K562 (cell line): Measurements from ENCODE around the gene PPAN. TPM values are rescaled to one million over a fixed set of nuclear protein-coding genes. Genes with fewer than 3 reads are reported as not detected.

Source experiments
- ATAC-seq: fragments of 200-7000 bp; cut with Tn5 transposase; 3 replicates; pipeline ENCODE4 v1.9.1; 2020; ENCODE audit warnings: moderate library complexity
- BruUV-seq: library from RNA; stranded (reverse); fragments of 400-500 nt; replicated peaks from 2 replicates; lab custom pipeline; 2021; lab: Mats Ljungman, UMichigan
- CTCF ChIA-PET: fragments of 300-600 bp; formaldehyde crosslinking; extraction: SDS; loops from one replicate; lab custom pipeline; 2021; ENCODE audit warnings: low intra/inter-chr PET ratio; lab: Yijun Ruan, JAX
- POLR2A ChIA-PET: fragments of 300-600, 350-650 bp; sonication (Branson Sonifier 250); formaldehyde crosslinking; extraction: SDS; loops from one replicate; lab custom pipeline; 2021; ENCODE audit warnings: antibody characterized with exemption, inconsistent platforms; lab: Yijun Ruan, JAX
- DNase-seq, 4 experiments: peaks; one replicate each; pipeline versions ENCODE4 v3.0.0 to v3.0.0-alpha.2; 2011 to 2018; ENCODE audit warnings: low spot score in 3 of 4, mixed read lengths in 3 of 4; ENCODE audit errors: extremely low read depth in 1 of 4
- FAIRE-seq: peaks from 2 replicates; lab custom pipeline; 2011; peaks lifted over from hg19 to GRCh38; lab: Jason Lieb, UNC
- H2AFZ ChIP-seq: 2 replicates; pipeline ENCODE4 v1.6.0; 2011; ENCODE audit warnings: low read depth, low read length, control low read depth, inconsistent platforms
- H3K27ac ChIP-seq: fragments of 200-600 bp; 3 replicates; pipeline ENCODE4 v1.8.0; 2011; ENCODE audit warnings: low read depth, mild to moderate bottlenecking, control low read depth, inconsistent platforms, low read length, moderate library complexity, mixed read lengths; ENCODE audit errors: extremely low read depth
- H3K27me3 ChIP-seq, 2 experiments: fragments of 300-600 bp in 1 of 2; 2 replicates in 1 of 2; 3 replicates in 1 of 2; pipeline versions ENCODE4 v1.6.0 to v1.8.0; 2011; ENCODE audit warnings: inconsistent platforms in 2 of 2, low read length in 2 of 2, mild to moderate bottlenecking in 1 of 2, mixed read lengths in 1 of 2, moderate library complexity in 1 of 2; ENCODE audit not compliant: control insufficient read depth in 2 of 2, insufficient read depth in 2 of 2
- H3K36me3 ChIP-seq: fragments of 300-600 bp; 3 replicates; pipeline ENCODE4 v1.8.0; 2011; ENCODE audit warnings: mild to moderate bottlenecking, low read length, inconsistent platforms; ENCODE audit not compliant: control insufficient read depth, insufficient read depth
- H3K4me1 ChIP-seq, 2 experiments: fragments of 200-600 bp in 1 of 2; replicated peaks in 1 of 2; 2 replicates in 1 of 2; 3 replicates in 1 of 2; pipeline versions ENCODE4 v1.5.1 to v1.8.0; 2011; ENCODE audit warnings: inconsistent platforms in 2 of 2, low read length in 2 of 2, mild to moderate bottlenecking in 1 of 2, mixed read lengths in 1 of 2, moderate library complexity in 1 of 2; ENCODE audit not compliant: control insufficient read depth in 2 of 2, insufficient read depth in 2 of 2
- H3K4me2 ChIP-seq: 2 replicates; pipeline ENCODE4 v1.6.1; 2011; ENCODE audit warnings: low read length, control low read depth, inconsistent platforms, mixed read lengths; ENCODE audit not compliant: insufficient read depth
- H3K4me3 ChIP-seq: fragments of 200-600 bp; sonication (generic), shearing (Covaris generic); 2 replicates; pipeline ENCODE4 v1.5.1; 2016; ENCODE audit warnings: control low read depth, inconsistent platforms
- H3K79me2 ChIP-seq: fragments of 200-600 bp; 3 replicates; pipeline ENCODE4 v1.8.0; 2011; ENCODE audit warnings: low read length, inconsistent platforms; ENCODE audit not compliant: control insufficient read depth, insufficient read depth
- H3K9ac ChIP-seq, 2 experiments: 2 replicates each; pipeline versions ENCODE4 v1.6.0 to v1.6.1; 2011; ENCODE audit warnings: low read depth in 2 of 2, low read length in 2 of 2, control low read depth in 1 of 2, inconsistent platforms in 1 of 2, mild to moderate bottlenecking in 1 of 2, mixed read lengths in 1 of 2; ENCODE audit not compliant: insufficient read depth in 1 of 2
- H3K9me1 ChIP-seq: one replicate; pipeline ENCODE4 v1.6.0; 2011; ENCODE audit warnings: inconsistent platforms, mild to moderate bottlenecking, low read length, moderate library complexity; ENCODE audit not compliant: control insufficient read depth, insufficient read depth
- H3K9me3 ChIP-seq: replicated peaks from 2 replicates; pipeline ENCODE4 v1.5.1; 2011; ENCODE audit warnings: low read depth, low read length, inconsistent platforms; ENCODE audit not compliant: control insufficient read depth, insufficient read depth
- H4K20me1 ChIP-seq: replicated peaks from 2 replicates; pipeline ENCODE4 v1.6.1; 2011; ENCODE audit warnings: low read length, inconsistent platforms, mixed read lengths; ENCODE audit not compliant: control insufficient read depth, insufficient read depth
- BCL6 ChIP-seq: fragments of 250-450 bp; sonication (Bioruptor Pico); IDR thresholded peaks from 2 replicates; pipeline ENCODE4 v1.4.0; 2020
- CEBPB ChIP-seq: fragments of 450-650 bp; IDR thresholded peaks from 2 replicates; pipeline ENCODE4 v1.6.1; 2016; ENCODE audit warnings: missing genetic modification characterization, missing compliant biosample characterization
- ERF ChIP-seq: fragments of 450-650 bp; formaldehyde crosslinking; IDR thresholded peaks from 2 replicates; pipeline ENCODE4 v1.4.0; 2020; ENCODE audit warnings: mild to moderate bottlenecking, mixed read lengths
- KLF1 ChIP-seq: fragments of 450-650 bp; IDR thresholded peaks from 2 replicates; pipeline ENCODE4 v1.6.1; 2016; ENCODE audit warnings: missing genetic modification characterization, missing compliant biosample characterization
- MCM3 ChIP-seq: fragments of 450-650 bp; IDR thresholded peaks from 2 replicates; pipeline ENCODE4 v1.6.1; 2016
- MTA3 ChIP-seq: fragments of 450-650 bp; formaldehyde crosslinking; IDR thresholded peaks from 2 replicates; pipeline ENCODE4 v1.6.1; 2017; ENCODE audit warnings: mild to moderate bottlenecking, borderline replicate concordance
- NFXL1 ChIP-seq: fragments of 450-650 bp; formaldehyde crosslinking; IDR thresholded peaks from 2 replicates; pipeline ENCODE4 v1.4.0; 2021; ENCODE audit warnings: mild to moderate bottlenecking
- NR2C1 ChIP-seq, 2 experiments: fragments of 450-650 bp; IDR thresholded peaks; 2 replicates each; pipeline ENCODE4 v1.6.1; 2017; ENCODE audit warnings: mild to moderate bottlenecking in 2 of 2, antibody characterized with exemption in 1 of 2, inconsistent platforms in 1 of 2, missing compliant biosample characterization in 1 of 2, missing genetic modification characterization in 1 of 2
- PRMT5 ChIP-seq: sonication (generic); formaldehyde crosslinking; IDR thresholded peaks from 2 replicates; pipeline ENCODE4 v1.5.0; 2020; ENCODE audit warnings: missing genetic modification reagents
- SMARCA4 ChIP-seq: fragments of 450-650 bp; IDR thresholded peaks from 2 replicates; pipeline ENCODE4 v1.6.1; 2016
- TAF15 ChIP-seq: fragments of 200-400 bp; formaldehyde crosslinking; IDR thresholded peaks from 2 replicates; pipeline ENCODE4 v1.6.1; 2017; ENCODE audit warnings: mild to moderate bottlenecking, low read depth, low read length, moderate library complexity
- ZNF766 ChIP-seq: fragments of 200-800 bp; sonication (Bioruptor generic); conservative IDR thresholded peaks from 2 replicates; pipeline ENCODE4 v1.6.1; 2016; ENCODE audit warnings: missing genetic modification characterization, missing compliant biosample characterization
- WGBS: fragments of 100-300 bp; shearing (Covaris generic); methylation state at CpG from one replicate; pipeline ENCODE4 v1.1.6; 2016; ENCODE audit warnings: low coverage, mixed read lengths; ENCODE audit not compliant: insufficient coverage; ENCODE audit errors: missing lambda C conversion rate; 5-methylcytosine and 5-hydroxymethylcytosine counted together
- in situ Hi-C: fragments of 300-500 bp; cut with MboI; formaldehyde crosslinking; loops from 4 replicates; pipeline ENCODE4 v1.15.0; 2018; ENCODE audit warnings: inconsistent platforms, mixed read lengths
- intact Hi-C: fragments of 100-400 bp; cut with micrococcal nuclease; formaldehyde crosslinking; loops from 2 replicates; pipeline ENCODE4 v1.14.2; 2022
- polyA plus RNA-seq, 8 experiments: library from polyadenylated mRNA; depleted of rRNA in 4 of 8; stranded (reverse) in 5 of 8; unstranded in 3 of 8; fragments of >200 nt; fragmentation: Nextera tagmentation in 2 of 8; fragmentation: Illumina TruSeq in 1 of 8; extraction: Ambion mirVana in 2 of 8; extraction: Trizol in 1 of 8; gene quantifications; 2 replicates each; pipeline versions ENCODE4 v1.2.1 to v1.2.3, GENCODE V29; 2011 to 2014; ENCODE audit warnings: inconsistent platforms in 1 of 8, missing spikeins in 1 of 8
- total RNA-seq, 7 experiments: library from RNA; depleted of rRNA in 6 of 7; stranded (reverse); fragments of >200 nt in 6 of 7; fragmentation: Illumina TruSeq in 2 of 7; extraction: Trizol in 2 of 7; gene quantifications; 2 replicates each; pipeline versions ENCODE4 v1.2.1 to v1.2.3, GENCODE V29; 2011 to 2021; ENCODE audit warnings: low replicate concordance in 1 of 7
- TF ChIP-seq, protein P1 (sequence below), 2 experiments: fragments of 450-650 bp; IDR thresholded peaks; 2 replicates each; pipeline ENCODE4 v1.6.1; 2016; ENCODE audit warnings: mild to moderate bottlenecking in 2 of 2, borderline replicate concordance in 1 of 2, low read depth in 1 of 2, moderate library complexity in 1 of 2
- TF ChIP-seq, protein P2 (sequence below): sonication (generic); formaldehyde crosslinking; IDR thresholded peaks from 2 replicates; pipeline ENCODE4 v1.8.0; 2022; ENCODE audit warnings: missing genetic modification reagents, mild to moderate bottlenecking, borderline replicate concordance

PPAN gene
- total and polyA plus RNA-seq, 9 of the 15 experiments (the other 6 are each of a cell fraction or from before 2014, with no cell fraction given) = 2.2 to 129 (median 59.1) TPM

DNA sequence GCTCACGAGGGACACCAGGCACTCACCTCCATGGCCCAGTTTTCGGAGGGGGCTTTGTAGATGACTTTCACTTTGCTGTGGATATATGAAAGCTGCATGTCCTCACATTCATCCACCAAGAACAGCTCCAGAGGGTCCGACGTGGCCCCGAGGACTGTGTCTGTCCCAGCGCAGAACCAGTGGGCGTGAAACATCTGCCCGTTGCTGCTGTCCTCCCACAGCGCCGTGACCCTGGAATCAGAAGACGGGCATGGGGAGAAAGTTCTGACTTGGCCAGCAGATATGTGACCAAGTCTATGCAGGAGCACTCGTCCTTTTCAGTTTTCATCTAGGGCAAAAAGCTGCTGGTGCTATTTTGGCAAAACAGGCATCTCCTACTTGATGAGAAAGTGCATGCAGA is 43.3 kb downstream of the PPAN start:
- Histone ChIP-seq H3K9me1 (no peaks in the 10 kb centered on the region), H4K20me1 (no peaks in the 10 kb centered on the region; the same call in 1 of the 2 replicates), H3K4me3 (no peak overlapping the region), H3K79me2 (no peaks in the 10 kb centered on the region), H2AFZ (no peak overlapping the region), H3K4me1 (no peaks in the 10 kb centered on the region), H3K9me3 (no peaks in the 10 kb centered on the region), H3K9ac (no peak overlapping the region), H3K27me3 (no peaks in the 10 kb centered on the region), H3K4me2 (no peak overlapping the region), H3K36me3 (peaks cover 92% of the 10 kb centered on the region), H3K27ac (no peak overlapping the region)
- FAIRE-seq = no peak
- DNase-seq = no peak
- intact Hi-C loops = no loop called here
- CTCF ChIA-PET = no interaction called here
- ATAC-seq = no peak
- in situ Hi-C loops = no loop called here
- BruUV-seq = no TSS peak
- 97% methylated on average over 12 of the region's 12 CpGs for WGBS
- POLR2A ChIA-PET = interaction anchor here (0.8 to 0.9 kb wide), 2 partner anchors 12 to 45 kb away, joined by 3 read pairs; partner anchors contain the start of gene DNMT1
- TF ChIP-seq, protein P1, sequence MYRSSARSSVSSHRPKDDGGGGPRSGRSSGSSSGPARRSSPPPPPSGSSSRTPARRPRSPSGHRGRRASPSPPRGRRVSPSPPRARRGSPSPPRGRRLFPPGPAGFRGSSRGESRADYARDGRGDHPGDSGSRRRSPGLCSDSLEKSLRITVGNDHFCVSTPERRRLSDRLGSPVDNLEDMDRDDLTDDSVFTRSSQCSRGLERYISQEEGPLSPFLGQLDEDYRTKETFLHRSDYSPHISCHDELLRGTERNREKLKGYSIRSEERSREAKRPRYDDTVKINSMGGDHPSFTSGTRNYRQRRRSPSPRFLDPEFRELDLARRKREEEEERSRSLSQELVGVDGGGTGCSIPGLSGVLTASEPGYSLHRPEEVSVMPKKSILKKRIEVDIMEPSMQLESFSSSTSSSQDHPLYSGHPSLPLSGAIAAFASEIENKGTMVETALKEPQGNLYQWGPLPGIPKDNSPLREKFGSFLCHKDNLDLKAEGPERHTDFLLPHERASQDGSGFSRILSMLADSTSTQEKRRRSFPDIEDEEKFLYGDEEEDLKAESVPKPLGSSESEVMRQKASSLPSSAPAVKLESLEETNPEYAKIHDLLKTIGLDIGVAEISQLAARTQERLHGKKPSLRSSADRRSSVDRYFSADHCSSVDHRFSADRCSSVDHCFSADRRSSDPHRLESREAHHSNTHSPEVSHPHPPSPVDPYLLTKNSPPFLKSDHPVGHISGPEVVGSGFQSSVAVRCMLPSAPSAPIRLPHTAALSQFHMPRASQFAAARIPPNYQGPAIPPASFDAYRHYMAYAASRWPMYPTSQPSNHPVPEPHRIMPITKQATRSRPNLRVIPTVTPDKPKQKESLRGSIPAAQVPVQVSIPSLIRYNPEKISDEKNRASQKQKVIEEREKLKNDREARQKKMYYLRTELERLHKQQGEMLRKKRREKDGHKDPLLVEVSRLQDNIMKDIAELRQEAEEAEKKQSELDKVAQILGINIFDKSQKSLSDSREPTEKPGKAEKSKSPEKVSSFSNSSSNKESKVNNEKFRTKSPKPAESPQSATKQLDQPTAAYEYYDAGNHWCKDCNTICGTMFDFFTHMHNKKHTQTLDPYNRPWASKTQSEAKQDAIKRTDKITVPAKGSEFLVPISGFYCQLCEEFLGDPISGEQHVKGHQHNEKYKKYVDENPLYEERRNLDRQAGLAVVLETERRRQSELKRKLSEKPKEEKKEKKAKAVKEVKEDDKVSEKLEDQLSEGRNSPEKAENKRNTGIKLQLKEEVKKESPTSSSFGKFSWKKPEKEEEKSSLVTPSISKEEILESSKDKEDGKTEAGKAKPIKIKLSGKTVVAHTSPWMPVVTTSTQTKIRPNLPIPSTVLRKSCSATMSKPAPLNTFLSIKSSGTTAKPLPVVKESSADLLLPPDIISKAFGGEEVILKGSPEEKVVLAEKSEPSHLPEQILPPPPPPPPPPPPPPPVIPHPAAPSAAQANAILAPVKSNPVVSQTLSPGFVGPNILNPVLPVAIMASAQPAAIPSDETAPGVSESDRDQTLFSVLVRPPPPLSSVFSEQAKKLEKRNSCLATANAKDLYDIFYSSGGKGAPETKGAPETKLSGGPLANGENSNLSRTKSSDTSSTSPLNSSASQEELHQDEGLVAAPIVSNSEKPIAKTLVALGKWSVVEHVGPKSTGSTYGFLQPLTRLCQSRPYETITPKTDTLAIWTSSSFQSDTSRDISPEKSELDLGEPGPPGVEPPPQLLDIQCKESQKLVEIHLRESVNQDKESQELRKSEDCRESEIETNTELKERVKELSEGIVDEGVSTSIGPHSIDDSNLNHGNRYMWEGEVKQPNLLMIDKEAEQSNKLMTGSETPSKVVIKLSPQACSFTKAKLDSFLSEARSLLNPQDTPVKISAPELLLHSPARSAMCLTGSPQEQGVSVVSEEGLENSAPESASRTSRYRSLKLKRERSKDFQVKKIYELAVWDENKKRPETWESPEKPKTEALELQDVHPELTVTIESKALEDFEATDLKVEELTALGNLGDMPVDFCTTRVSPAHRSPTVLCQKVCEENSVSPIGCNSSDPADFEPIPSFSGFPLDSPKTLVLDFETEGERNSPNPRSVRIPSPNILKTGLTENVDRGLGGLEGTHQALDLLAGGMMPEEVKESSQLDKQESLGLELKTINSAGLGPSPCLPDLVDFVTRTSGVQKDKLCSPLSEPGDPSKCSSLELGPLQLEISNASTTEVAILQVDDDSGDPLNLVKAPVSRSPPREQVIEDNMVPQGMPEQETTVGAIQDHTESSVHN (IDR thresholded peaks at IDR 0.05; ENCODE audit: borderline replicate concordance in 1 of 2, low read depth in 1 of 2) = no peak
- TF ChIP-seq BCL6 (CRISPR knock-in tag) (no peak), SMARCA4 (no peak), ERF (CRISPR knock-in tag) (no peak), MTA3 (no peak), ZNF766 (no peak), PRMT5 (CRISPR knock-in tag) (no peak), TAF15 (no peak), NFXL1 (no peak), NR2C1 (IDR thresholded peaks at IDR 0.05) (no peak), NR2C1 (tag; IDR thresholded peaks at IDR 0.05) (no peak), KLF1 (tag) (no peak), MCM3 (no peak), CEBPB (tag) (no peak)
- TF ChIP-seq, protein P2, sequence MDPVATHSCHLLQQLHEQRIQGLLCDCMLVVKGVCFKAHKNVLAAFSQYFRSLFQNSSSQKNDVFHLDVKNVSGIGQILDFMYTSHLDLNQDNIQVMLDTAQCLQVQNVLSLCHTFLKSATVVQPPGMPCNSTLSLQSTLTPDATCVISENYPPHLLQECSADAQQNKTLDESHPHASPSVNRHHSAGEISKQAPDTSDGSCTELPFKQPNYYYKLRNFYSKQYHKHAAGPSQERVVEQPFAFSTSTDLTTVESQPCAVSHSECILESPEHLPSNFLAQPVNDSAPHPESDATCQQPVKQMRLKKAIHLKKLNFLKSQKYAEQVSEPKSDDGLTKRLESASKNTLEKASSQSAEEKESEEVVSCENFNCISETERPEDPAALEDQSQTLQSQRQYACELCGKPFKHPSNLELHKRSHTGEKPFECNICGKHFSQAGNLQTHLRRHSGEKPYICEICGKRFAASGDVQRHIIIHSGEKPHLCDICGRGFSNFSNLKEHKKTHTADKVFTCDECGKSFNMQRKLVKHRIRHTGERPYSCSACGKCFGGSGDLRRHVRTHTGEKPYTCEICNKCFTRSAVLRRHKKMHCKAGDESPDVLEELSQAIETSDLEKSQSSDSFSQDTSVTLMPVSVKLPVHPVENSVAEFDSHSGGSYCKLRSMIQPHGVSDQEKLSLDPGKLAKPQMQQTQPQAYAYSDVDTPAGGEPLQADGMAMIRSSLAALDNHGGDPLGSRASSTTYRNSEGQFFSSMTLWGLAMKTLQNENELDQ (CRISPR knock-in tag) = no peak
